ENCODE results near the gene THRB.
"Not testable (repeated sequence)": the region's sequence is repeated elsewhere in the genome, so short reads cannot be mapped to it uniquely, and the experiment has no call there.

THRB gene

DNA sequence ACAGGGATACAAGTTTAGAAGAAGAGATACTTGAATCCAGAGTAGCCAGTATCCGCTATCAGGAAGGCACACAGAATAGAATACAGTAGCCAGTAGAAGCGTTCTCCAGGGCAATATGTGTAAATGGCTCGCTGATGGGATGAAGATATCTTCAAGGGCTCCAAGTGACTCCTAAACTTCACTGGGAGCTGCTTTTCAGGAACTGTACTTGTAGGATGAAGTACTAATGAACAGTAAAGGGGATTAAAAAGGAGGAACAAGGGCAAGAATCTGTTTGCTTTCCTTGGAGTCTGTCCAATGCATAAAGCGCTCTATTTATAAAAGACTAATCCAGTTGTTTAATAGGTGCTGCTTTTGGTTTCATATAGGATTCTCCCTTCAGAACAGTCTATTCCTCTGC is 78.4 kb downstream of the THRB start:
- Mint-ChIP-seq H3K27me3 (no peaks in the 10 kb centered on the region), H3K4me3 (no peak overlapping the region), H3K27ac (no peak overlapping the region), H3K9me3 (peaks cover 0 to 8% of the 10 kb centered on the region in 2 donors), H3K36me3 (ENCODE audit: insufficient read depth) (no peaks in the 10 kb centered on the region), H3K4me1 (ENCODE audit: low read depth in 2 of 2) (no peaks in the 10 kb centered on the region)
- ATAC-seq (replicated peaks) (no peak), DNase-seq (no peak)

DNA sequence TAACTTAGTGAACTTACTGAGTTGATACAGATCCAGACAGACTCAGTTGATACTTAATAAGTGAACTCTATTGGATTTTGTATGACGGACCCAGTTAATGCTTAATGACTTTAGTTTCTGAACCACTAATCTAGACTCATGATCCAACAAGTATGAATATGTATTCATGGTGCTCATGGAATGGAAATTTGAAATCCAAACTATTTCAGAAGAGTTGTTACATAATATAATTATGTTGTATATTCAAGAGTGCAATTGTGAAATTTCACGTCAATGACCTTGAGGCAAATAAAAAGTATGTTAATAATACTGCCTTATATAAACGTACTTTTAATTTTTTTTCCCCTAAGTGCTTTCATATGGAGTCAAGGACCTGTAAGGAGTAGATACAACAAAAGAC is 78.8 kb downstream of the THRB start:
- peaks cover 0 to 8% of the 10 kb centered on the region in 2 donors for H3K9me3 Mint-ChIP-seq
- DNase-seq (no peak), ATAC-seq (replicated peaks) (no peak)
- no peak overlapping the region for H3K27ac Mint-ChIP-seq
- no peaks in the 10 kb centered on the region for H3K4me1 Mint-ChIP-seq (ENCODE audit: low read depth in 2 of 2)
- no peak overlapping the region for H3K4me3 Mint-ChIP-seq
- no peaks in the 10 kb centered on the region for H3K27me3 Mint-ChIP-seq
- no peaks in the 10 kb centered on the region for H3K36me3 Mint-ChIP-seq (ENCODE audit: insufficient read depth)

DNA sequence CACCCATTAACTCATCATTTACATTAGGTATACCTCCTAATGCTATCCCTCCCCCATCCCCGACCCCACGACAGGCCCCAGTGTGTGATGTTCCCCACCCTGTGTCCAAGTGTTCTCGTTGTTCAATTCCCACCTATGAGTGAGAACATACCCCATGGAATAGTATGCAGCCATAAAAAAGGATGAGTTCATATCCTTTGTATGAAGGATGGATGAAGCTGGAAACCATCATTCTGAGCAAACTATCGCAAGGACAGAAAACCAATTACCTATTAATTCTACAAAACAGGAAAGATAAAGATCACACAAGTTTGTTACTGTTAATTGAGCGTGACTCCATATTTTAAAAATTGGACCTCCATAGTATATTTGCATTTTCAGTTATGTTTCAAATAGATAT is 81.0 kb downstream of the THRB start:
- DNase-seq; H3K36me3 Mint-ChIP-seq (ENCODE audit: insufficient read depth); H3K27me3 Mint-ChIP-seq; H3K27ac Mint-ChIP-seq; ATAC-seq (replicated peaks); H3K4me1 Mint-ChIP-seq (ENCODE audit: low read depth in 2 of 2); H3K4me3 Mint-ChIP-seq; H3K9me3 Mint-ChIP-seq: not testable (repeated sequence)

DNA sequence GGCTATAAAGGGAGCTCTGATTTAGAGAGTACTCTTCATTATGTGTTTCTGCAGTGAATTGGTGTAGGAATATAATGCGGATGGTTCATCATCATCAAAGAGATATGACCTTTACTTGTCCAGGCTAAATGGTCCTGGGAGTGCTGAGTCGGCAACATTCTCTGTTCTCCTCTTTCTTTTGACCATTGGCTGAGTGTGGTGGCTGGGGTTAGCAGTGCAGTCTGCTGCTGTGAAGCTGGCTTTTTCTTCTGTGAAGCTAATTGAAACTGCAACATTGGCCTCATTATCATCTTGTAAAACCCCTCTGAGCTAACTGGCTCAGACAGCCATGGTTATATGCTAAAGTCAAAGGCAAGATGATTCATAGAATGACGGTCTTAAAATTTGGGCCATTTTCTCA is 83.8 kb downstream of the THRB start:
- H3K36me3 Mint-ChIP-seq (ENCODE audit: insufficient read depth) = no peaks in the 10 kb centered on the region
- H3K4me3 Mint-ChIP-seq = no peak overlapping the region
- ATAC-seq (replicated peaks) (no peak), DNase-seq (no peak)
- no peaks in the 10 kb centered on the region for H3K4me1 Mint-ChIP-seq (ENCODE audit: low read depth in 2 of 2)
- peaks cover 0 to 2% of the 10 kb centered on the region in 2 donors for H3K9me3 Mint-ChIP-seq
- H3K27me3 Mint-ChIP-seq = no peaks in the 10 kb centered on the region
- no peak overlapping the region for H3K27ac Mint-ChIP-seq

DNA sequence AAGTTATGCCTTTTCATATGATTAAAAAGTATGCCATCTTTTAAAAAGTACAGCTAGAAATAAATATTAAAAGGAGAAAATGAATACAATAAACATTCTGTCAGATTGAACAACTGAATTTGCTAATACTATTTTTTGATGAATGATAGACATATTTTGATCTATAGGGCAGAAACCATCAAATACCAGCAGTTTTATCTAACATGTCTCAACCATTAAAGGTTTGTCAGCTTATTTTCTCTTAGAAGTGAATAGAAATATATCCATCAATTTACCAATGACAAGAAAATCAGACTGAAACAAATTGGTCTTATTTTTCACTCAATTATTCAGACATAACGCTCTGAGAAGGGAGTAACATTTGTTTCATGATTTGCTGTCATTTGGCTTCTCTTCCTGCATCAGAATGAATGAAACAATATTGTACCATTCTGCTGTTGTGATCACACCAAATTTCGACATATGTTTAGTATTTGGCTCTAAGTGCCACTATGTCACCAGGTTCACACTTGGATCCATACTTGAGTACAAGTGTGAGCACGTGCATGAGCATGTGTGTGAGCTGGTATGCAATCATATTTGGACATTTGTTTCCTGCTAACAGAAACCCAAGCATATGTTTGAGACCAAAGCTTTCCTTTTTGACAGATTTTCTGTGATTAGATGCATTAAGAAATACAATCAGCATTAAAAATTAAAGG is 86.5 kb downstream of the THRB start:
- H3K27ac Mint-ChIP-seq = no peak overlapping the region
- no peaks in the 10 kb centered on the region for H3K36me3 Mint-ChIP-seq (ENCODE audit: insufficient read depth)
- H3K27me3 Mint-ChIP-seq = no peaks in the 10 kb centered on the region
- no peak for ATAC-seq (replicated peaks)
- H3K4me1 Mint-ChIP-seq (ENCODE audit: low read depth in 2 of 2) = no peaks in the 10 kb centered on the region
- H3K9me3 Mint-ChIP-seq = peaks cover 0 to 2% of the 10 kb centered on the region in 2 donors
- no peak overlapping the region for H3K4me3 Mint-ChIP-seq
- no peak for DNase-seq

DNA sequence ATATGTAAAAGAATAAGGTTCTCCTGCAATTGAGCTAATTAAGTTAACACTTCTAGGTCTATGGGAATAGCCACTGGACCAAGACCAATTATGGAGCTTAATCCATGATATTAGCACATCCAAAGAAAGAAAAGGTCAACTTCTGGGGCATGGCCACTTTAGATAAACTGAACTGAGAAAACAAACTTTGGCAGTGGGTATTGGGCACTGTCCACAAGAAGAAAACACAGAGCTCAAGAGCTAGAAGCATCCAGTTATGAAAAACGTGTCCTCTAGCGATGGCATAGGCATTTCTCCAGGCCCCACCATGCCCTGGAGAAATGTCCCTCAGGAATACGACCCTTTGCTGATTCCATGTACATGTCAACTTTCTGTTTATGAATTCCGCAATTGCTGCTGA is 87.8 kb downstream of the THRB start:
- no peak for ATAC-seq (replicated peaks)
- H3K36me3 Mint-ChIP-seq (ENCODE audit: insufficient read depth) = no peaks in the 10 kb centered on the region

DNA sequence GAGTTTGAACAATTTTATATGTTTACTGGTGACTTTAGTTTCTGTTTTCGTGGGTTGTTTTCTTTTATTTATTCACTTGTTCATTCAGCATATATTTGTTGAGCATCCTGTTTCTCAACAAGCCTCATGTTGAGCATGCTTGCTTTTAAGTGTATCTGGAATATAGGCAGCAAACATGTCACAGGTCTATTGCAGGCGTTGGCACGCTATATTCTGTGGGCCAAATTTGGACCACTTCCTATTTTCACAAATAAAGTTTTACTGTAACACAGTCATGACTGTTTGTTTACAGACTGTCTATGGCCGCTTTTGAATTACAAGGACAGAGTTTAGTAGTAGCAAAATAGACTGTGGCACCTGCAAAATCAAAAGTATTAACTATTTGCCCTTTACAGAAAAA is 89.6 kb downstream of the THRB start:
- Mint-ChIP-seq H3K4me1 (ENCODE audit: low read depth in 2 of 2) (no peaks in the 10 kb centered on the region), H3K27ac (no peak overlapping the region), H3K9me3 (peaks cover 0 to 2% of the 10 kb centered on the region in 2 donors), H3K36me3 (ENCODE audit: insufficient read depth) (no peaks in the 10 kb centered on the region), H3K4me3 (no peak overlapping the region), H3K27me3 (no peaks in the 10 kb centered on the region)
- ATAC-seq (replicated peaks) (no peak), DNase-seq (no peak)

More for the DNA sequence above, 87.8 kb downstream of the THRB start:
- no peak overlapping the region for H3K4me3 Mint-ChIP-seq
- no peak overlapping the region for H3K27ac Mint-ChIP-seq
- H3K4me1 Mint-ChIP-seq (ENCODE audit: low read depth in 2 of 2) = no peaks in the 10 kb centered on the region
- no peaks in the 10 kb centered on the region for H3K27me3 Mint-ChIP-seq
- H3K9me3 Mint-ChIP-seq = peaks cover 0 to 2% of the 10 kb centered on the region in 2 donors
- DNase-seq = no peak

DNA sequence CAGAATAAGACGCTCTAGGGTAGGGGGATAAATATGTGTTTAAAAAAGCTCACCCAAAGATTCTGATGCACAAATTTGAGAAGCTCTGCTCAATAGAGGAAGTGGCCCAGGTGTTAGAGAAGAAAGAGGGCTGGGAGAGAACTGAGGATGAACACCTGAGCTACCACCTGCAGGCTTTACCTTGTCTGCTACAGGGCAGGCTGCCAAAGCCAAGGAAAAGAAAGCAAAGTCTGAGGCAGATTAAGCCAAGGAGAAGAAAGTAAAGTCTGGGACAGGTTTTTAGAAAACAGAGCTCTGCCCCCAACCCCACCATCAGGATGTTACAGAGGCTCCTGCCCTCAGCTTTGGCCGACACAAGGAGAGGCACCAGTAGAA is 92.9 kb downstream of the THRB start:
- DNase-seq (no peak), ATAC-seq (replicated peaks) (no peak)
- no peaks in the 10 kb centered on the region for H3K4me1 Mint-ChIP-seq (ENCODE audit: low read depth in 2 of 2)
- no peak overlapping the region for H3K27ac Mint-ChIP-seq
- no peaks in the 10 kb centered on the region for H3K36me3 Mint-ChIP-seq (ENCODE audit: insufficient read depth)
- peaks cover 0 to 2% of the 10 kb centered on the region in 2 donors for H3K9me3 Mint-ChIP-seq
- no peak overlapping the region for H3K4me3 Mint-ChIP-seq
- no peaks in the 10 kb centered on the region for H3K27me3 Mint-ChIP-seq

DNA sequence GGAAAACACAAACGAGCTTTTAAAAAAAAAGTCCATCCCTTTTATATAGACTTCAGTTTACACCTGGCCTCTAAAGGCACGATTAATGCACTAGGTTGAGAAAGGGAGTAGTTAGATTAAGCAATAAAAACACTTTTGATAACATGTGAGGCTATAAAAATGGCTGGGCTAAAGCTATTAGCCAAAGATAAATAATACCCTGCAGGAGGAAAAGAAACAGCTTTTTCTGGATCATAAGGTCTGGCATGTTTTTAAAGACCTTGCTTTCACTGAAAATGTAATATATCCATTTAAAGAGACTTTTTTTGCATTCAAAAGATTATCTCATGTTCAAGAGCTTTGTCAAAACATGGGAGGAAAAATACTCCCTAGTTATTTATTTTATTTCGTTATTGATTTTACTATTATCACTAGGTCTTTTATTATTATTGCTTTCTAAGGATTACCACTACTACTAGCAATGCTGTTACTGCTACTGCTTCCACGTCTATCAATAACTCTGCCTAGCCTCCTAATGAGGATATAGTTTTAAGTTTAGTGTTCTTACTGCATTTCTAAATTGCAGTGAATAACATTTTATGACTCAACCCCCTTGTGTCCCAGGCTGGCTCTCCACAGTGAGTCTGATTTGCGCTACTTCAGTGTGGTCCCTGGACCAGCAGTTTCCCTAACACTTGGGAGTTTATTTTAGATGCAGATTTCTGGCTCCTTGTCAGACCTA is 93.4 kb downstream of the THRB start:
- no peak overlapping the region for H3K4me3 Mint-ChIP-seq

DNA sequence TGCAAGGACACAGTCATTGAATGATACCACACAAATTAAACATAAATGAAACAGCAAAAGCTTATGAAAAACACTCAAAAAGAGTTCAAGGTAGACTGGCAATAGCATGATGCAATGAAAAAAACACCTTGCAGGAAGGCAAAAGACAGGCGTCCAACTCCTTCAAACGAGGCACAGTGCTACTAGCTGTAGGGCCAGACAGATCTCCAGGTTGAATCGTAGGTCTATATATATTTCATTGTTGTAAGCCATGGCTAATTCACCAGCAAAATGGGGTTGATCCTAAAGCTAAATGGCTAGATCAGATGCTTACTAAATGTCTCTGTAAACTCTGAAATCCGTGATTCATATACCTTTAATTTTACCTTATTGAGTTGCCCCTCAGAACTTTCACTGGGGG is 94.2 kb downstream of the THRB start:
- Mint-ChIP-seq H3K36me3 (ENCODE audit: insufficient read depth) (no peaks in the 10 kb centered on the region), H3K4me3 (no peak overlapping the region), H3K27ac (no peak overlapping the region), H3K4me1 (ENCODE audit: low read depth in 2 of 2) (no peaks in the 10 kb centered on the region), H3K9me3 (peaks cover 0 to 2% of the 10 kb centered on the region in 2 donors), H3K27me3 (no peaks in the 10 kb centered on the region)
- ATAC-seq (replicated peaks) = no peak
- no peak for DNase-seq

More for the DNA sequence above, 93.4 kb downstream of the THRB start:
- Mint-ChIP-seq H3K9me3 (peaks cover 0 to 2% of the 10 kb centered on the region in 2 donors), H3K36me3 (ENCODE audit: insufficient read depth) (no peaks in the 10 kb centered on the region), H3K27ac (no peak overlapping the region), H3K27me3 (no peaks in the 10 kb centered on the region), H3K4me1 (ENCODE audit: low read depth in 2 of 2) (no peaks in the 10 kb centered on the region)
- ATAC-seq (replicated peaks) (no peak), DNase-seq (no peak)

DNA sequence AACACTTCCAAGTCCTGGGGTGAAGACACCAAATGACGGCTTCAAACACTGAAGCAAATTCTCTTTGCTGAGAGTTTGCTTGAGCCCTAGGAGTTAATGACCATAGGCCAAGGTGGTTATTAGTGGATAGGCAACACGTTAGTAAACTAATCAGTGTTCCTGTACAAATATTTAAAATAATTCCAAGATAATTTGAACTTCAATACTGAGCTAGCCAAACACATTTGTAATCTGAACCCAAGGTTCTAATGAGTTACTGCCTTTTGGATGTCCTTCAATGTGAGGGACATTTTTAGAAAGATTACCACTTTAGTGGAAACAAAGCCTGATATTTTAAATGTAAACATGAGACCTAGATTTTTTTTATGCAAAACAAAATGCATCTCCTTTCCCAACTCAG is 94.6 kb downstream of the THRB start:
- Mint-ChIP-seq H3K27me3 (no peaks in the 10 kb centered on the region), H3K36me3 (ENCODE audit: insufficient read depth) (no peaks in the 10 kb centered on the region), H3K9me3 (peaks cover 0 to 2% of the 10 kb centered on the region in 2 donors), H3K27ac (no peak overlapping the region), H3K4me1 (ENCODE audit: low read depth in 2 of 2) (no peaks in the 10 kb centered on the region), H3K4me3 (no peak overlapping the region)
- DNase-seq (no peak), ATAC-seq (replicated peaks) (no peak)

DNA sequence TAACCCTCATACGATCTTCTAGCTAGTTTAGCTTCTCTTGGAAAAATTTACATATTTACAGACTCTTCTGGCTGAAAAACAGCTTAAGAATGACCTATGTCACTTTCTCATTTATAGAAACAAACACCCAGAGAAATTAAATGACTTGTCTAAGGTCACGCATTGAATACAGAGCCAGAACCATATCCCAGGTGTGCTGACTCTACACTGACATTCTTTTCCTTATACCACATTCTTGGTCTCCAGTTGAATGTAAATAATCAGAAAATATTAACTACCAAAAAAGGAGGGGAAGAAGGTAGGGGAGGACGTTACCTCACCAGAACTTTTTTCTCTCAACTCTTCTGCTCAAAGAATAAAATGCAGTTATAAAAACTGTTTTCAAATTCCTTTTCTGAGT is 95.0 kb downstream of the THRB start:
- H3K4me3 Mint-ChIP-seq = no peak overlapping the region

DNA sequence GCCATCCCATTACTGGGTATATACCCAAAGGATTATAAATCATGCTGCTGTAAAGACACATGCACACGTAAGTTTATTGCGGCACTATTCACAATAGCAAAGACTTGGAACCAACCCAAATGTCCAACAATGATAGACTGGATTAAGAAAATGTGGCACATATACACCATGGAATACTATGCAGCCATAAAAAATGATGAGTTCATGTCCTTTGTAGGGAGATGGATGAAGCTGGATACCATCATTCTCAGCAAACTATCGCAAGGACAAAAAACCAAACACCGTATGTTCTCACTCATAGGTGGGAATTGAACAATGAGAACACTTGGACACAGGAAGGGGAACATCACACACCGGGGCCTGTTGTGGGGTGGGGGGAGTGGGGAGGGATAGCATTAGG is 95.9 kb downstream of the THRB start:
- H3K9me3 Mint-ChIP-seq; ATAC-seq (replicated peaks); H3K36me3 Mint-ChIP-seq (ENCODE audit: insufficient read depth); H3K4me1 Mint-ChIP-seq (ENCODE audit: low read depth in 2 of 2); H3K27ac Mint-ChIP-seq; H3K27me3 Mint-ChIP-seq; DNase-seq; H3K4me3 Mint-ChIP-seq: not testable (repeated sequence)

More for the DNA sequence above, 95.0 kb downstream of the THRB start:
- Mint-ChIP-seq H3K36me3 (ENCODE audit: insufficient read depth) (no peaks in the 10 kb centered on the region), H3K27me3 (no peaks in the 10 kb centered on the region), H3K9me3 (peaks cover 0 to 2% of the 10 kb centered on the region in 2 donors), H3K4me1 (ENCODE audit: low read depth in 2 of 2) (no peaks in the 10 kb centered on the region), H3K27ac (no peak overlapping the region)
- DNase-seq (no peak), ATAC-seq (replicated peaks) (no peak)

DNA sequence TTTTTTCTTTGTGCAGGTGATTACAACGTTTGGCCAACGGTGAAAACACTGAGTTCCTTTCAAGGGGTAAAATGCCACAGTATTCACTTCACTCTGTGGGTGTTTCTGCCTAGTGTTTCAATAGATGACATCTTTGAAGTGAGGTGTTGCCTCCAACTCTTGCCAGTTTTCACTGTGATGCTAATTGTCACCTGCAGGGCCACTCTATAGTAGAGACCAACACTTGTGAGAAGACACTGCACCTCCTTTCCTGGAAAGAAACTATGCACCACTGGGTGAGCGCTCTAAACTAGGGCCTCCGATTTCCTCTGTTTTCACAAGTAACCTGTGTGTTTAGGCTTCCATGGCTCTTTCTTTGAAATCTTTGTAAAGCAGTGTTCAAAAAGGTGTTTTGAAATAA is 98.3 kb downstream of the THRB start:
- DNase-seq = no peak
- Mint-ChIP-seq H3K36me3 (ENCODE audit: insufficient read depth) (no peaks in the 10 kb centered on the region), H3K27ac (no peak overlapping the region), H3K9me3 (peaks cover 0 to 4% of the 10 kb centered on the region in 2 donors), H3K27me3 (no peaks in the 10 kb centered on the region), H3K4me3 (no peak overlapping the region), H3K4me1 (ENCODE audit: low read depth in 2 of 2) (no peaks in the 10 kb centered on the region)
- no peak for ATAC-seq (replicated peaks)
